ENCODE data around the gene DCLK1.

DCLK1 gene

GRCh38 chr13:35920816-35921215 is 210.4 kb downstream of the DCLK1 start:
- TF ChIP-seq TAF1 (IDR thresholded peaks at IDR 0.05; ENCODE audit: borderline replicate concordance, insufficient read depth, low read length) = no peak
- no peak for TF ChIP-seq REST (IDR thresholded peaks at IDR 0.05; ENCODE audit: insufficient read depth in 1 of 2, low read depth in 2 of 2, low read length in 2 of 2)
- TF ChIP-seq FOXP2 (optimal IDR thresholded peaks at IDR 0.05; ENCODE audit: borderline replicate concordance, extremely low read depth, extremely low read length, insufficient read depth) = no peak
- no peak for TF ChIP-seq POLR2AphosphoS5 (IDR thresholded peaks at IDR 0.05; ENCODE audit: low read depth, low read length)
- no peak for TF ChIP-seq SIN3A (IDR thresholded peaks at IDR 0.05; ENCODE audit: borderline replicate concordance, insufficient read depth, low read length)

GRCh38 chr13:35917942-35918645 is 213.1 kb downstream of the DCLK1 start:
- TF ChIP-seq POLR2AphosphoS5 (IDR thresholded peaks at IDR 0.05; ENCODE audit: low read depth, low read length) (no peak), TAF1 (IDR thresholded peaks at IDR 0.05; ENCODE audit: borderline replicate concordance, insufficient read depth, low read length) (no peak), FOXP2 (optimal IDR thresholded peaks at IDR 0.05; ENCODE audit: borderline replicate concordance, extremely low read depth, extremely low read length, insufficient read depth) (no peak), SIN3A (IDR thresholded peaks at IDR 0.05; ENCODE audit: borderline replicate concordance, insufficient read depth, low read length) (no peak), REST (IDR thresholded peaks at IDR 0.05; ENCODE audit: insufficient read depth in 1 of 2, low read depth in 2 of 2, low read length in 2 of 2) (no peak)

- TF ChIP-seq POLR2AphosphoS5 (IDR thresholded peaks at IDR 0.05; ENCODE audit: low read depth, low read length) (no peak), FOXP2 (optimal IDR thresholded peaks at IDR 0.05; ENCODE audit: borderline replicate concordance, extremely low read depth, extremely low read length, insufficient read depth) (no peak), REST (IDR thresholded peaks at IDR 0.05; ENCODE audit: insufficient read depth in 1 of 2, low read depth in 2 of 2, low read length in 2 of 2) (no peak), SIN3A (IDR thresholded peaks at IDR 0.05; ENCODE audit: borderline replicate concordance, insufficient read depth, low read length) (no peak), TAF1 (IDR thresholded peaks at IDR 0.05; ENCODE audit: borderline replicate concordance, insufficient read depth, low read length) (no peak)
Observed at GRCh38 chr13:35917252-35917941, 213.8 kb downstream of the DCLK1 start.

DNA sequence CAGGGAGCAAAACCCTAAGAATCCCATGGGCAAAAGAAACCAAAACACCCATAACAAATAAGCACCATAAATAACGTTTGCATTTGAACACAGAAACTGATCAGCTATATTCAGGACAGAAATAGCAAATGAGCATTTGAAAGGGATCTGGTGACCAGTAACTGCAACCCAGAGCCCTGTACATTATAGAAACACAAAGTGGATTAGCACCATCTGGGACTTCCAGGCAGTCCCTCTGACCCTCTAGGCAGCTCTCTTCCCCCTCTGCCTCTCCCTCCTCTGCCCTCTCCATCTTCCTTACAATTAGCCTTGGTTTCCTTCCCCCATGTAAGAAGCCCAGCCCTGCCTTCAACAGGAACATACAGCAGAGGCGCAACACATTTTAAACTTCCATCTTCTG is 215.0 kb downstream of the DCLK1 start:
- TF ChIP-seq POLR2AphosphoS5 (IDR thresholded peaks at IDR 0.05; ENCODE audit: low read depth, low read length) (no peak), FOXP2 (optimal IDR thresholded peaks at IDR 0.05; ENCODE audit: borderline replicate concordance, extremely low read depth, extremely low read length, insufficient read depth) (no peak), SIN3A (IDR thresholded peaks at IDR 0.05; ENCODE audit: borderline replicate concordance, insufficient read depth, low read length) (no peak), TAF1 (IDR thresholded peaks at IDR 0.05; ENCODE audit: borderline replicate concordance, insufficient read depth, low read length) (no peak), REST (IDR thresholded peaks at IDR 0.05; ENCODE audit: insufficient read depth in 1 of 2, low read depth in 2 of 2, low read length in 2 of 2) (no peak)
